ENCODE data around the gene CDA. TPM values are rescaled to one million over a fixed set of nuclear protein-coding genes. Genes with fewer than 3 reads are reported as not detected.
"Not testable (repeated sequence)": the region's sequence is repeated elsewhere in the genome, so short reads cannot be mapped to it uniquely, and the experiment has no call there.

CDA gene
- total RNA-seq, 1 experiment from 2014 or later: 6.5 TPM

DNA sequence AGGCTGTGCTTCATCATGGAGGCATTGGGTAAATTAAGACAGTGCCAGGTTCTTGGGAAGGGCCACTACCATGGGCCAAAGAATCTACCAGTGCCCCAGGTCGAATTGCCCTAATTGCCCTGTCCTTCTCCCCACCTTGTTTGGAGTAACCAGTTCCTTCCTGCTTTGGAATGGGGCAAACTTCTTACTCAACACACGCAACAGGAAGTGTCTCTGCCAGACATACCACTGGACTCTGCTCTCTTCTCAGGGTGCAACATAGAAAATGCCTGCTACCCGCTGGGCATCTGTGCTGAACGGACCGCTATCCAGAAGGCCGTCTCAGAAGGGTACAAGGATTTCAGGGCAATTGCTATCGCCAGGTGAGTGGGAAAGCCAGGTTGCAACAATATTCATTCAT, 15.8 kb downstream of the CDA start:
- H3K9me3 Mint-ChIP-seq: peaks cover 0 to 3% of the 10 kb centered on the region in 2 experiments; a peak in 1 of 5 replicates
- H3K27me3 Mint-ChIP-seq (ENCODE audit: low read depth): peaks cover 4% of the 10 kb centered on the region
- Histone ChIP-seq H3K14ac (ENCODE audit: insufficient read depth, low read length) (no peak overlapping the region), H2BK5ac (ENCODE audit: insufficient read length, low read length) (no peak overlapping the region), H2BK12ac (ENCODE audit: insufficient read length, low read depth, low read length) (no peak overlapping the region), H3K9me3 (ENCODE audit: control insufficient read depth, low read depth, low read length) (no peaks in the 10 kb centered on the region), H3K79me2 (ENCODE audit: insufficient read depth, low read length) (no peaks in the 10 kb centered on the region), H2BK120ac (ENCODE audit: low read depth, low read length, poor library complexity, severe bottlenecking) (no peak overlapping the region), H3K23me2 (ENCODE audit: insufficient read length, low read depth, low read length, poor library complexity, severe bottlenecking) (no peaks in the 10 kb centered on the region), H3K56ac (ENCODE audit: insufficient read length, low read depth, low read length) (no peak overlapping the region), H3K23ac (ENCODE audit: insufficient read length, low read depth, low read length) (no peak overlapping the region), H3K9ac (ENCODE audit: extremely low read depth, insufficient read length, low read length) (no peak overlapping the region), H2BK15ac (ENCODE audit: low read depth, low read length) (no peak overlapping the region), H3K27ac (ENCODE audit: insufficient read length, low read depth, low read length) (no peak overlapping the region), H3K4me2 (ENCODE audit: insufficient read depth, insufficient read length, low read length) (no peak overlapping the region), H3K18ac (ENCODE audit: insufficient read length, low read depth, low read length) (no peak overlapping the region), H2AFZ (ENCODE audit: low read length) (no peak overlapping the region), H2BK20ac (ENCODE audit: low read depth, low read length, poor library complexity, severe bottlenecking) (no peak overlapping the region), H4K91ac (ENCODE audit: insufficient read length, low read depth, low read length) (no peak overlapping the region), H4K20me1 (ENCODE audit: control insufficient read depth, insufficient read depth, insufficient read length) (no peaks in the 10 kb centered on the region), H4K5ac (ENCODE audit: insufficient read length, low read depth, low read length) (no peak overlapping the region), H2AK5ac (ENCODE audit: insufficient read length, low read length) (no peak overlapping the region), H3K4me1 (ENCODE audit: insufficient read depth, low read length) (no peaks in the 10 kb centered on the region; the same call in 1 of the 2 replicates), H4K8ac (replicated peaks; ENCODE audit: insufficient read length, low read depth, low read length) (no peak overlapping the region), H3K4ac (ENCODE audit: low read depth, low read length) (no peak overlapping the region), H3K79me1 (ENCODE audit: insufficient read depth, low read depth, low read length, poor library complexity, severe bottlenecking) (no peaks in the 10 kb centered on the region), H3T11ph (ENCODE audit: low read length) (no peak overlapping the region), H3K27me3 (ENCODE audit: insufficient read depth, low read length) (no peaks in the 10 kb centered on the region)
- H3K4me3 Mint-ChIP-seq: no peak overlapping the region
- no peak for DNase-seq
- TF ChIP-seq, protein P1, sequence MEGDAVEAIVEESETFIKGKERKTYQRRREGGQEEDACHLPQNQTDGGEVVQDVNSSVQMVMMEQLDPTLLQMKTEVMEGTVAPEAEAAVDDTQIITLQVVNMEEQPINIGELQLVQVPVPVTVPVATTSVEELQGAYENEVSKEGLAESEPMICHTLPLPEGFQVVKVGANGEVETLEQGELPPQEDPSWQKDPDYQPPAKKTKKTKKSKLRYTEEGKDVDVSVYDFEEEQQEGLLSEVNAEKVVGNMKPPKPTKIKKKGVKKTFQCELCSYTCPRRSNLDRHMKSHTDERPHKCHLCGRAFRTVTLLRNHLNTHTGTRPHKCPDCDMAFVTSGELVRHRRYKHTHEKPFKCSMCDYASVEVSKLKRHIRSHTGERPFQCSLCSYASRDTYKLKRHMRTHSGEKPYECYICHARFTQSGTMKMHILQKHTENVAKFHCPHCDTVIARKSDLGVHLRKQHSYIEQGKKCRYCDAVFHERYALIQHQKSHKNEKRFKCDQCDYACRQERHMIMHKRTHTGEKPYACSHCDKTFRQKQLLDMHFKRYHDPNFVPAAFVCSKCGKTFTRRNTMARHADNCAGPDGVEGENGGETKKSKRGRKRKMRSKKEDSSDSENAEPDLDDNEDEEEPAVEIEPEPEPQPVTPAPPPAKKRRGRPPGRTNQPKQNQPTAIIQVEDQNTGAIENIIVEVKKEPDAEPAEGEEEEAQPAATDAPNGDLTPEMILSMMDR (conservative IDR thresholded peaks at IDR 0.05): no peak
- peaks cover 7 to 8% of the 10 kb centered on the region in 2 experiments for H3K4me1 Mint-ChIP-seq
- no CpG with 5 or more reads among the region's 7 CpGs for WGBS (ENCODE audit: extremely low coverage, insufficient read length, low lambda C conversion rate)
- no peak overlapping the region for H3K27ac Mint-ChIP-seq
- H3K36me3 Mint-ChIP-seq (ENCODE audit: insufficient read depth in 1 of 3, low read depth in 3 of 3): no peaks in the 10 kb centered on the region; a peak in 1 of 7 replicates

DNA sequence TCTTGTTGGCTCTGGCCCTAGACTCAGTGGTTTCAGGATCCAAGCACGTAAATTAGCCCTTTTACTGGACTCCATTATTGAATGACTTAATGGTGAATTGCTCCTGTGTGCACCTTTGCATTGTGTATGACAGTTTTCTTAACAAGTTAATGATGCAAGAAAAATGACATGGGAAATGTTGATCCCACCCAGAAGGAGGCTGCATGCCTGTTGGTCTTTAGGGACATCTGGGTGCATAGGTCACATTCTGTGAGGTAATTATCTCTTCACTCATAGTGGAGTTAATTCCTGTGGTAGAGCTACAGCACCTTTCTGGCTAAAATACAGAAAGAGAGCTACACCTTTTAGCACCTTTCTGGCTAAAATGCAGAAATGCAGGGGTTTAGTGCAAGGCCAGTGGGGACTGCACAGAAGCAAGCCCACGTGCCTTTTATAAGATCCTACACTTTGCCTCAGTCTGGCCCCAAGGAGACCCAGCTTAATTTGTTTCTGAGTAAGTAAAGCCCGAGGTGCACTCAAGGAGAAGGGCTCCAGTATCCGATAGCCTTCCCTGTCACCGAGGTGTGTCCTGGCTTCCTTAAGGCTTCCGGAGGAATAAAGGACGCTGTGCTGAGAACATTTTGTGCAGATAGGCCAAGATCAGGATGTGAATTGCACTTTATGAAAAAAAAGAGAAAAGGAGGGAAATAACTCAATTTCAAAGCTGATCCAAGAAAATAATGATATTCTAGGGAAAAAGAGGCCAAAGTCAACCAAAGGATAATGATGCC, 18.1 kb downstream of the CDA start:
- not testable (repeated sequence) for H3K23me2 ChIP-seq (ENCODE audit: insufficient read length, low read depth, low read length, poor library complexity, severe bottlenecking); H3K23ac ChIP-seq (ENCODE audit: insufficient read length, low read depth, low read length); H3K4me3 Mint-ChIP-seq; H3K79me1 ChIP-seq (ENCODE audit: insufficient read depth, low read depth, low read length, poor library complexity, severe bottlenecking); H3K27ac ChIP-seq (ENCODE audit: insufficient read length, low read depth, low read length); H2BK20ac ChIP-seq (ENCODE audit: low read depth, low read length, poor library complexity, severe bottlenecking); H3K56ac ChIP-seq (ENCODE audit: insufficient read length, low read depth, low read length); H3K9me3 Mint-ChIP-seq; DNase-seq; H3K27ac Mint-ChIP-seq; H3T11ph ChIP-seq (ENCODE audit: low read length); H3K18ac ChIP-seq (ENCODE audit: insufficient read length, low read depth, low read length); H4K8ac ChIP-seq (replicated peaks; ENCODE audit: insufficient read length, low read depth, low read length); H2AK5ac ChIP-seq (ENCODE audit: insufficient read length, low read length); H3K79me2 ChIP-seq (ENCODE audit: insufficient read depth, low read length); H2AFZ ChIP-seq (ENCODE audit: low read length); H4K20me1 ChIP-seq (ENCODE audit: control insufficient read depth, insufficient read depth, insufficient read length); H3K14ac ChIP-seq (ENCODE audit: insufficient read depth, low read length); H2BK12ac ChIP-seq (ENCODE audit: insufficient read length, low read depth, low read length); H3K36me3 Mint-ChIP-seq (ENCODE audit: insufficient read depth in 1 of 3, low read depth in 3 of 3); H4K5ac ChIP-seq (ENCODE audit: insufficient read length, low read depth, low read length); H3K27me3 Mint-ChIP-seq (ENCODE audit: low read depth); H3K9ac ChIP-seq (ENCODE audit: extremely low read depth, insufficient read length, low read length); H4K91ac ChIP-seq (ENCODE audit: insufficient read length, low read depth, low read length); H2BK120ac ChIP-seq (ENCODE audit: low read depth, low read length, poor library complexity, severe bottlenecking); H3K4me1 ChIP-seq (ENCODE audit: insufficient read depth, low read length); H3K27me3 ChIP-seq (ENCODE audit: insufficient read depth, low read length); H2BK15ac ChIP-seq (ENCODE audit: low read depth, low read length); H2BK5ac ChIP-seq (ENCODE audit: insufficient read length, low read length); H3K4ac ChIP-seq (ENCODE audit: low read depth, low read length); H3K9me3 ChIP-seq (ENCODE audit: control insufficient read depth, low read depth, low read length); H3K4me2 ChIP-seq (ENCODE audit: insufficient read depth, insufficient read length, low read length)
- no CpG with 5 or more reads among the region's 7 CpGs for WGBS (ENCODE audit: extremely low coverage, insufficient read length, low lambda C conversion rate)
- H3K4me1 Mint-ChIP-seq: peaks cover 10 to 12% of the 10 kb centered on the region in 2 experiments

Measured in H9 (cell line).